Endodermal cell (in vitro differentiated cells): ENCODE data around the gene PPL. TPM values are rescaled to one million over a fixed set of nuclear protein-coding genes. Genes with fewer than 3 reads are reported as not detected.

Source experiments
- DNase-seq: peaks from one replicate; pipeline ENCODE4 v3.0.0-alpha.2; 2017
- H3K27ac ChIP-seq: 2 replicates; pipeline ENCODE4 v1.5.1; 2013; ENCODE audit warnings: mild to moderate bottlenecking, low read depth, low read length, moderate library complexity
- H3K27me3 ChIP-seq: 2 replicates; pipeline ENCODE4 v1.6.1; 2013; ENCODE audit warnings: mild to moderate bottlenecking, low read length, moderate library complexity; ENCODE audit not compliant: insufficient read depth, control insufficient read depth, poor library complexity, severe bottlenecking
- H3K36me3 ChIP-seq: 2 replicates; pipeline ENCODE4 v1.7.0; 2013; ENCODE audit warnings: mild to moderate bottlenecking, low read length, moderate library complexity; ENCODE audit not compliant: control insufficient read depth, insufficient read depth
- H3K4me1 ChIP-seq: one replicate; pipeline ENCODE4 v1.7.0; 2013; ENCODE audit warnings: low read length; ENCODE audit not compliant: control insufficient read depth, insufficient read depth
- H3K4me3 ChIP-seq: 2 replicates; pipeline ENCODE4 v1.5.1; 2013; ENCODE audit warnings: mild to moderate bottlenecking, low read length, moderate library complexity
- H3K9ac ChIP-seq: 2 replicates; pipeline ENCODE4 v1.6.1; 2013; ENCODE audit warnings: mild to moderate bottlenecking, low read length, moderate library complexity; ENCODE audit not compliant: poor library complexity, severe bottlenecking; ENCODE audit errors: extremely low read depth
- H3K9me3 ChIP-seq: 2 replicates; pipeline ENCODE4 v1.6.1; 2013; ENCODE audit warnings: mild to moderate bottlenecking, low read length, moderate library complexity; ENCODE audit not compliant: control insufficient read depth
- H3K27ac Mint-ChIP-seq: 2 replicates; pipeline ENCODE4 v1.8.0; 2020; ENCODE audit warnings: mixed read lengths
- H3K27me3 Mint-ChIP-seq: 2 replicates; pipeline ENCODE4 v1.8.0; 2021; ENCODE audit warnings: mild to moderate bottlenecking, mixed read lengths; ENCODE audit not compliant: insufficient read depth
- H3K36me3 Mint-ChIP-seq: 2 replicates; pipeline ENCODE4 v1.8.0; 2020; ENCODE audit warnings: low read depth, mixed read lengths
- H3K4me1 Mint-ChIP-seq: 2 replicates; pipeline ENCODE4 v1.8.0; 2020; ENCODE audit warnings: mixed read lengths
- H3K4me3 Mint-ChIP-seq: 2 replicates; pipeline ENCODE4 v1.8.0; 2020; ENCODE audit warnings: mild to moderate bottlenecking, moderate library complexity, mixed read lengths
- H3K9me3 Mint-ChIP-seq: 2 replicates; pipeline ENCODE4 v1.8.0; 2020; ENCODE audit warnings: mild to moderate bottlenecking, mixed read lengths
- CTCF ChIP-seq: fragments of 200-600 bp; sonication (generic); conservative IDR thresholded peaks from 2 replicates; pipeline ENCODE4 v1.5.0; 2021; ENCODE audit warnings: antibody characterized with exemption, mild to moderate bottlenecking
- WGBS, 2 experiments: methylation state at CpG; one replicate each; pipeline versions ENCODE4 v1.1.5 to v1.1.7; 2013; ENCODE audit warnings: missing lambda C conversion rate in 2 of 2, mixed read lengths in 1 of 2; ENCODE audit not compliant: insufficient coverage in 1 of 2, insufficient read length in 1 of 2; 5-methylcytosine and 5-hydroxymethylcytosine counted together
- total RNA-seq, 2 donors: library from RNA; stranded (reverse); fragmentation: NEBNext Ultra II Directional in 1 of 2; extraction: Animal tissue kit (Norgen Biotek cat#: 25700) in 1 of 2; gene quantifications; 2 replicates in 1 of 2; 3 replicates in 1 of 2; pipeline ENCODE4 v1.2.1, GENCODE V29; 2021

PPL gene
- total RNA-seq, 2 donors from 2014 or later = 37.8 to 48.5 TPM

GRCh38 chr16:4937782-4938682 lies 1.1 kb upstream of the PPL start:
- Mint-ChIP-seq H3K9me3 (no peaks in the 10 kb centered on the region), H3K4me1 (peaks cover 11% of the 10 kb centered on the region)
- H3K4me3 ChIP-seq = no peak overlapping the region

GRCh38 chr16:4936181-4936990 lies 562 bp downstream of the PPL start:
- Histone ChIP-seq H3K4me3 (peak overlapping the region; percentile 87), H3K9me3 (no peaks in the 10 kb centered on the region), H3K9ac (peak overlapping the region; percentile 30), H3K4me1 (no peaks in the 10 kb centered on the region), H3K27me3 (no peaks in the 10 kb centered on the region), H3K36me3 (no peaks in the 10 kb centered on the region), H3K27ac (no peak overlapping the region)
- Mint-ChIP-seq H3K36me3 (no peaks in the 10 kb centered on the region), H3K4me1 (peaks cover 7% of the 10 kb centered on the region), H3K27ac (peak overlapping the region; percentile 68), H3K27me3 (no peaks in the 10 kb centered on the region), H3K9me3 (no peaks in the 10 kb centered on the region), H3K4me3 (peak overlapping the region; percentile 85)
- DNase-seq = peak; percentile 85
- WGBS, 2 experiments = 0 to 4% methylated on average over 14 to 62 of the region's 64 CpGs
- peak; percentile 70 for TF ChIP-seq CTCF

More at GRCh38 chr16:4937782-4938682, 1.1 kb upstream of the PPL start:
- no peaks in the 10 kb centered on the region for H3K36me3 ChIP-seq
- no peaks in the 10 kb centered on the region for H3K27me3 ChIP-seq
- Mint-ChIP-seq H3K27ac (no peak overlapping the region), H3K36me3 (no peaks in the 10 kb centered on the region), H3K4me3 (peak overlapping the region; percentile 85), H3K27me3 (no peaks in the 10 kb centered on the region)
- peaks cover 6% of the 10 kb centered on the region for H3K4me1 ChIP-seq
- H3K9me3 ChIP-seq = no peaks in the 10 kb centered on the region
- no peak overlapping the region for H3K27ac ChIP-seq
- TF ChIP-seq CTCF = no peak
- H3K9ac ChIP-seq = no peak overlapping the region
- 93 to 97% methylated on average over 11 to 15 of the region's 16 CpGs for WGBS, 2 experiments
- peak; percentile 23 for DNase-seq

GRCh38 chr16:4935241-4935855 lies 1.6 kb downstream of the PPL start:
- peaks cover 6% of the 10 kb centered on the region for H3K36me3 Mint-ChIP-seq
- H3K9me3 Mint-ChIP-seq = no peaks in the 10 kb centered on the region
- no peaks in the 10 kb centered on the region for H3K27me3 ChIP-seq
- no peaks in the 10 kb centered on the region for H3K9me3 ChIP-seq
- H3K27ac ChIP-seq = no peak overlapping the region
- whole genome bisulfite sequencing, 2 experiments = 93% methylated on average over 9 to 18 of the region's 19 CpGs
- peaks cover 2% of the 10 kb centered on the region for H3K4me1 Mint-ChIP-seq
- H3K4me3 Mint-ChIP-seq = peak overlapping the region; percentile 85
- H3K27me3 Mint-ChIP-seq = no peaks in the 10 kb centered on the region
- H3K36me3 ChIP-seq = no peaks in the 10 kb centered on the region
- no peaks in the 10 kb centered on the region for H3K4me1 ChIP-seq
- TF ChIP-seq CTCF = no peak
- peak; percentile 47 for DNase-seq
- no peak overlapping the region for H3K9ac ChIP-seq
- no peak overlapping the region for H3K27ac Mint-ChIP-seq
- H3K4me3 ChIP-seq = peak overlapping the region; percentile 87
